ENCODE data around the gene PRKN.

The PRKN gene

GRCh38 chr6:161374971-161375873 is 1352.3 kb downstream of the PRKN start:
- no peak for DNase-seq (ENCODE audit: low read depth)

GRCh38 chr6:161373905-161374451 is 1353.6 kb downstream of the PRKN start:
- peak; percentile 53 for DNase-seq (ENCODE audit: low read depth)

GRCh38 chr6:161372422-161372793 is 1355.2 kb downstream of the PRKN start:
- DNase-seq (ENCODE audit: low read depth), result no peak

GRCh38 chr6:161370880-161371279 is 1356.7 kb downstream of the PRKN start:
- DNase-seq (ENCODE audit: low read depth), result peak; percentile 54

GRCh38 chr6:161369339-161369738 is 1358.2 kb downstream of the PRKN start:
- no peak for DNase-seq (ENCODE audit: low read depth)

- no peak for DNase-seq (ENCODE audit: low read depth)
Measured at GRCh38 chr6:161368514-161368913, 1359.1 kb downstream of the PRKN start.

- DNase-seq (ENCODE audit: low read depth), result no peak
Measured at GRCh38 chr6:161367472-161367871, 1360.1 kb downstream of the PRKN start.

GRCh38 chr6:161366301-161366923 is 1361.2 kb downstream of the PRKN start:
- DNase-seq (ENCODE audit: low read depth), result no peak

- no peak for DNase-seq (ENCODE audit: low read depth)
Measured at GRCh38 chr6:161365633-161366032, 1361.9 kb downstream of the PRKN start.

- no peak for DNase-seq (ENCODE audit: low read depth)
Measured at GRCh38 chr6:161363286-161363685, 1364.3 kb downstream of the PRKN start.

- DNase-seq (ENCODE audit: low read depth), result no peak
Measured at GRCh38 chr6:161362266-161362665, 1365.3 kb downstream of the PRKN start.

- DNase-seq (ENCODE audit: low read depth), result no peak
Measured at GRCh38 chr6:161361529-161361928, 1366.0 kb downstream of the PRKN start.

GRCh38 chr6:161360520-161360919 is 1367.0 kb downstream of the PRKN start:
- no peak for DNase-seq (ENCODE audit: low read depth)

GRCh38 chr6:161359618-161359945 is 1368.0 kb downstream of the PRKN start:
- no peak for DNase-seq (ENCODE audit: low read depth)

GRCh38 chr6:161356167-161356854 is 1371.3 kb downstream of the PRKN start:
- no peak for DNase-seq (ENCODE audit: low read depth)

- no peak for DNase-seq (ENCODE audit: low read depth)
Measured at GRCh38 chr6:161355696-161356095, 1371.9 kb downstream of the PRKN start.

GRCh38 chr6:161354956-161355355 is 1372.6 kb downstream of the PRKN start:
- no peak for DNase-seq (ENCODE audit: low read depth)

- no peak for DNase-seq (ENCODE audit: low read depth)
Measured at GRCh38 chr6:161354276-161354840, 1373.2 kb downstream of the PRKN start.

- no peak for DNase-seq (ENCODE audit: low read depth)
Measured at GRCh38 chr6:161353208-161353613, 1374.4 kb downstream of the PRKN start.

- no peak for DNase-seq (ENCODE audit: low read depth)
Measured at GRCh38 chr6:161351858-161352257, 1375.7 kb downstream of the PRKN start.

GRCh38 chr6:161349886-161350285 is 1377.7 kb downstream of the PRKN start:
- DNase-seq (ENCODE audit: low read depth), result no peak

- no peak for DNase-seq (ENCODE audit: low read depth)
Measured at GRCh38 chr6:161348628-161348994, 1379.0 kb downstream of the PRKN start.
